Measurements from ENCODE around the gene LIMA1. TPM values are rescaled to one million over a fixed set of nuclear protein-coding genes. Genes with fewer than 3 reads are reported as not detected.
A peak's percentile ranks its signal among the peaks of the same experiment; 100 is the strongest.

The LIMA1 gene
- total and polyA plus RNA-seq, 9 of the 15 experiments (the other 6 are each of a cell fraction or from before 2014, with no cell fraction given): 20.2 to 37.8 (median 27.3) TPM

- TF ChIP-seq USF1 (CRISPR knock-in tag; IDR thresholded peaks at IDR 0.05): no peak
- TF ChIP-seq CBX5 (IDR thresholded peaks at IDR 0.05; ENCODE audit: borderline replicate concordance, low read depth): no peak
- no peak for TF ChIP-seq GMEB1 (CRISPR knock-in tag; IDR thresholded peaks at IDR 0.05)
- TF ChIP-seq STAT5A (IDR thresholded peaks at IDR 0.05; ENCODE audit: borderline replicate concordance, low read length): no peak
- TF ChIP-seq ZC3H8 (IDR thresholded peaks at IDR 0.05): no peak
- TF ChIP-seq C11orf30 (IDR thresholded peaks at IDR 0.05; ENCODE audit: low read depth): peak; percentile 92
- no peak for TF ChIP-seq HDGF (IDR thresholded peaks at IDR 0.05)
- TF ChIP-seq ZNF280B (CRISPR knock-in tag; IDR thresholded peaks at IDR 0.05): no peak
- TF ChIP-seq ZNF316 (IDR thresholded peaks at IDR 0.05): peak; percentile 95
- TF ChIP-seq ZNF561 (CRISPR knock-in tag; conservative IDR thresholded peaks at IDR 0.05): no peak
- no peak for TF ChIP-seq EGR1 (conservative IDR thresholded peaks at IDR 0.05)
- TF ChIP-seq CTCF (IDR thresholded peaks at IDR 0.05 in 2 of 3, conservative IDR thresholded peaks at IDR 0.05 in 1 of 3; ENCODE audit: insufficient read depth in 2 of 3, low read depth in 1 of 3, low read length in 3 of 3): no peak
- peak; percentile 96 for TF ChIP-seq MAFK (IDR thresholded peaks at IDR 0.05; ENCODE audit: low read length)
Observed at GRCh38 chr12:50147281-50147680, 136.0 kb downstream of the LIMA1 start (continued).
